Endothelial cell of hepatic sinusoid (primary cell): ENCODE results near the gene TUBA1C.
"Not testable (repeated sequence)": the region's sequence is repeated elsewhere in the genome, so short reads cannot be mapped to it uniquely, and the experiment has no call there.

Experiments used
- in situ Hi-C: cut with HindIII; loops from 2 replicates; pipeline ENCODE4 v1.10.0; 2017; ENCODE audit warnings: low sequenced_read_pairs

The TUBA1C gene

GRCh38 chr12:49305762-49306510, 41.1 kb downstream of the TUBA1C start:
- in situ Hi-C loops, result no loop called here

GRCh38 chr12:49309386-49309785, 44.5 kb downstream of the TUBA1C start:
- in situ Hi-C loops, result no loop called here

- in situ Hi-C loops, result not testable (repeated sequence)
These were observed 45.6 kb downstream of the TUBA1C start for GRCh38 chr12:49310451-49311000.

DNA sequence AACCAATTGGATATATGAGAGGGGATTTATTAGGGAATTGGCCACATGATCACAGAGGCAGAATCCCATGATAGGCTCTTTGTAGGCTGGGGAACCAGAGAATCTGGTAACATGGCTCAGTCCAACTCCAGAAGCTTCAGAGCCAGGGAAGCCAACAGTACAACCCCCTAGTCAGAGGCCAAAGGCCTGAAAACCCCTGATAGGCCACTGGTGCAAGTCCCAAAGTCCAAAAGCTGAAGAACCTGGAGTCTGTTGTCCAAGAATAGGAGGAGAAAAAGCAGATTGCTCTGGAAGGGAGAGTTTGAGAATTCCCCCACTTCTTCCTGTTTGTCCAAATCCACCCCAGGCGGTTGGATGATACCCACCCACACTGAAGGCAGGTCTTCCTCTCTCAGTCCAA, 49.9 kb downstream of the TUBA1C start:
- in situ Hi-C loops, result loop anchor here (5.0 kb wide), 1 partner anchor 48 kb away; the partner anchor contains the start of gene TUBA1C

DNA sequence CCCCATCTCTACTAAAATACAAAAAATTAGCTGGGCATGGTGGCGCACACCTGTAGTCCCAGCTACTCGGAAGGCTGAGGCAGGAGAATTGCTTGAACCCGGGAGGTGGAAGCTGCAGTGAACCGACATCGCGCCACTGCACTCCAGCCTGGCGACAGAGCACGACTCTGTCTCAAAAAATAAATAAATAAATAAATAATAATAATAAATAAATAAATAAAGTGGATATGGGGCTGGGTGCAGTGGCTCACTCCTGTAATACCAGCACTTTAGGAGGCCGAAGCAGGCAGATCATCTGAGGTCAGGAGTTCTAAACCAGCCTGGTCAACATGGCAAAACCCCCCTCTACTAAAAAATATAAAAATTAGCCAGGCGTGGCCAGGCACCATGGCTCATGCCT, 52.2 kb downstream of the TUBA1C start:
- in situ Hi-C loops, result loop anchor here (5.0 kb wide), 1 partner anchor 50 kb away; the partner anchor contains the start of gene TUBA1C

DNA sequence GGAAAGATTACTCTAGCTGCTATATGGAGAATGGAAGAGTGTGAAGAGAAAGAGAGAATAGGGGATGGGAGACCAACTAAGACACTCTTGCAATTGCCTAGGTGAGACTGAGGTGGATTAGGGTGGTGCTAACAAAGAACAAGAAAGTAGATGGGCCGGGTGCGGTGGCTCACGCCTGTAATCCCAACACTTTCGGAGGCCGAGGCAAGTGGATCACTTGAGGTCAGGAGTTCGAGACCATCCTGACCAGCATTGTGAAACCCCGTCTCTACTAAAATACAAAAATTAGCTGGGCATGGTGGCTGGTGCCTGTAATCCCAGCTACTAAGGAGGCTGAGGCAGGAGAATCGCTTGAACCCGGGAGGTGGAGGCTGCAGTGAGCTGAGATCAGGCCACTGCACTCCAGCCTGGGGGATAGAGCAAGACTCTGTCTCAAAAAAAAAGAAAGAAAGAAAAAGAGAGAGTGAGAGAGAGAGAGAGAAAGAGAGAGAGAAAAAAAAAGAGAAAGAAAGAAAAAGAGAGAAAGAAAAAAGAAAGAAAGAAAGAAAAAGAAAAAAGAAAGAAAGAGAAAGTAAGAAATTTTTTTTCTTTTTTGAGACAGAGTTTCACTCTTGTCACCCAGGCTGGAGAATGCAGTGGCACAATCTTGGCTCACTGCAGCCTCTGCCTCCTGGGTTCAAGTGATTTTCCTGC, 55.7 kb downstream of the TUBA1C start:
- in situ Hi-C loops, result not testable (repeated sequence)

- in situ Hi-C loops, result no loop called here
These were observed 57.5 kb downstream of the TUBA1C start for GRCh38 chr12:49322367-49322707.

DNA sequence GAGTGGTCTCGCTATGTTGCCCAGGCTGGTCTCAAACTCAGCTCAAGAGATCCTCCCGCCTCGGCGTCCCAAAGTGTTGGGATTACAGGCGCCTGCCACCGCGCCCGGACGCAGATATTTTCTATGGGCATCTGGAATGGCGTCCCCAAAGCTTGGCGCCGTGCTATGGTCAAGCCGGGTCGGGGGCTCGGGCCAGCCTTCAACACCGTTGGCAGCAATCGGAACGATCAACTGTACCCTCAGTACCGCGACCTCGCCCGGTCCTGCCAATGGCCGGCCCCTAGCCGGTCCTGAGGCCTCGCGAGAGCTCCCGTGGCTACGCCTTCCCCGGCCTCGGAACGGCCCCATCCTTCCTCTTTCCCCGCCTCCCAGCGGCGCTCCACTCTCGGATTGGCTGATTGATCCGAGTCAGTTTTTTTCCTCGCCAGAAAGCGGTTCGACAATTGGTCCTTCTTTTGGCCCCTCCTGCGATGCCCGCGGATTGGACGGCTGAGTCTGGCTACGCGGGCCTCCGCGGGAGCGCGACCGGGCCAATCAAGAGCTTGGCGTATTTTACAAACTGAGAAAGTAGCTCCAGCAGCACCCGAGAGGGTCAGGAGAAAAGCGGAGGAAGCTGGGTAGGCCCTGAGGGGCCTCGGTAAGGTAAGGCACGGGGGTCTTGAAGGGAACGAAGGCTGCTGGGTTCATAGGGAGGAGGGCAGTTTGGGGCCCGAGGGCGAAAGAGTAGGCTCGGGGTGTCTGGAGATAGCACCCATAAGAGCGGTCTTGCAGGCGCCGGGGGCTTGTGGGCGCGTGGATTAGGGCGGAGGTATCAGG, 58.0 kb downstream of the TUBA1C start, which contains the start of gene TROAP:
TROAP (plus strand) TSS at position 548 of the 816 bp plus-strand sequence. CDS start 354 bp downstream, outside the sequence.
- in situ Hi-C loops, result no loop called here

- in situ Hi-C loops, result no loop called here
These were observed 58.7 kb downstream of the TUBA1C start for GRCh38 chr12:49323524-49324097.
